Subcutaneous preadipocyte (primary cell): ENCODE results near the gene C1QTNF9B. TPM values are rescaled to one million over a fixed set of nuclear protein-coding genes. Genes with fewer than 3 reads are reported as not detected.

Experiments used
- total RNA-seq: library from RNA; depleted of rRNA; stranded (reverse); fragments of >200 nt; gene quantifications from 2 replicates; pipeline ENCODE4 v1.2.3, GENCODE V29; 2012

The C1QTNF9B gene
- total RNA-seq: not detected in 2 replicates

DNA sequence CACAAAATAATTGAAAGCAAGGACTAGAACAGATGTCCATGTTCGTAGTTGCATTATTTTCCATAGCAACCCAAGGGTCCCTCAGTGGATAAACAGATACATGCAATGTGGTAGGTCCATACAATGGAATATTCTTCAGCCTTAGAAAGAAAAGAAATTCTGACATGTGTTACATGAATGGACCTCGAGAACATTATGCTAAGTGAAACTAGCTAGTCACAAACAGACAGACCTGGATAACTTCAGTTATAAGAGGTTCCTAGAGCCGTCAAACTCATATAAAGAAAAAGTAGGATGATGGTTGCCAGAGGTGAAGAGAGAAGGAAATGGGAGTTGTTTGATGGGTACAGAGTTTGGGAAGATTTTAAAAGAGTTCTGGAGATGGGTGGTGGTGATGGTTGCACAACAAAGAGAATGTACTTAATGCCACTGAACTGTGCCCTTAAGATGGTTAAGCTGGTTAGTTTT is at the start of gene C1QTNF9B:
Gene C1QTNF9B (minus strand): TSS at position 51 of the 468 bp plus-strand sequence.

DNA sequence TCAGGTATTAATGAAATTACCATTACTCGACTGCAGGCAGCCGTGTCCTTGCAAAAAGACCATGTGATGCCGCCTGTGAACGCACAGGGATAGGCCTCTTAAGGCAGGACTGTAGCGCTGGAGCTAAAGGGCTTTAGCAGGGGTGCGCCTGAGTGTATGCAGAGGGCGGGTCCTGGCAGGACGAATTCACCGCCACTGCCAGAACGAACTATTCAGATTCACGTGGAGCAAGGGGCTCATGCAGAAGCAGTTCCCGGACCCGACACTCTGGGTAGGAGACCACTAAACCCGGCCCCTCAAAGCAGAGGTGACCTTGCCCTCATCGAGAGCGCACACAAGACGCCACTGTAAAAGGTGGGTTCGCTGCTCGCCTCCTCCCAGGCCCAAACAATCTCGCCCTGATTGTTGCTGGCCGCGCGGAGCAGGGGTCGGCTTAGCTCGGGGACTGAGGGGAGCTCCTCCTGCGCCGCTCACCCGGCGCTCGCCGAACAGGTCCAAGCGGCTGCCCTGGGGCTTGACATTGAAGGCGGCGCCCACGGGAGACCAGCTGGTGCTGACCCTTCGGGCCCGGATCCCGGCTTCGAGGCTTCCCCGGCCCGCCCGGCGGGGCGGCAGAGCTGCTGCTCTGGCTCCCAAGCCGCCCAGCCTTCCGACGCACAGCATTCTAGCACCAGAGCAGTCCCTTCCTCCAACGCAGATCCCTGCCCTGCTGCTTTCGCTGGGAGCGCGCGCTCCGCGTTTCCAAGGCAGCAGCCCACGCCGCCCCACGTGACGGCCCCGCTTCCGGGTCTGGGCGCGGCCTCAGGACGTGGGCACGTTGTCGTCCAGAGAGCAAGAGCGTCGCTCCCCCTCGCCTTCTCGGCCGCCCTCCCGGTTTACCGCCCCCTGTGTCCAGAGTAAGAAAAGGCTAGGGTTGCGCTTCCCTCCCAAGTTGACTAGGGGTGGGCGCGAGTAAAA is 8.4 kb downstream of the C1QTNF9B start, which contains the start of gene MIPEP:
Gene MIPEP (minus strand): TSS at position 743 of the 957 bp plus-strand sequence. CDS start 80 bp downstream, at position 663.

Other genes with a start within 250 kb of the C1QTNF9B start
- gene MIPEP, start 8.1 kb downstream of the C1QTNF9B start, total RNA-seq: 18.0 and 24.0 TPM in 2 replicates